Stomach (tissue), 9 donors: ENCODE measurements around the gene RHOBTB1. TPM values are rescaled to one million over a fixed set of nuclear protein-coding genes. Genes with fewer than 3 reads are reported as not detected.

Experiments
- DNase-seq, 2 donors: peaks; one replicate each; pipeline versions ENCODE4 v3.0.0 to v3.0.0-alpha.2; 2013 to 2019
- H3K27ac ChIP-seq, 5 donors: fragments of 200-600 bp in 4 of 5; sonication (generic) in 4 of 5; one replicate each; pipeline ENCODE4 v1.5.1; 2013 to 2019; ENCODE audit warnings: mild to moderate bottlenecking in 1 of 5, moderate library complexity in 1 of 5
- H3K27me3 ChIP-seq, 3 donors: fragments of 200-600 bp; sonication (generic); one replicate each; pipeline ENCODE4 v1.5.1; 2017 to 2019; ENCODE audit warnings: mixed run types in 1 of 3
- H3K36me3 ChIP-seq, 4 donors: fragments of 200-600 bp; sonication (generic); 1 replicate in 3 of 4; 2 replicates in 1 of 4; pipeline ENCODE4 v1.5.1; 2016 to 2019
- H3K4me1 ChIP-seq, 4 donors: fragments of 200-600 bp; sonication (generic); one replicate each; pipeline ENCODE4 v1.5.1; 2016 to 2019
- H3K4me3 ChIP-seq, 4 donors: fragments of 200-600 bp; sonication (generic) in 3 of 4; one replicate each; pipeline ENCODE4 v1.5.1; 2016 to 2019; ENCODE audit warnings: mild to moderate bottlenecking in 1 of 4
- H3K9me3 ChIP-seq, 4 donors: fragments of 200-600 bp; sonication (generic); one replicate each; pipeline ENCODE4 v1.5.1; 2016 to 2019
- EP300 ChIP-seq: sonication (generic); formaldehyde crosslinking; IDR thresholded peaks from one replicate; pipeline ENCODE4 v1.6.1; 2017; ENCODE audit warnings: antibody characterized with exemption
- POLR2A ChIP-seq, 4 donors: fragments of 450-650 bp; IDR thresholded peaks; one replicate each; pipeline ENCODE4 v1.6.1; 2016; ENCODE audit warnings: antibody characterized with exemption in 4 of 4, control low read depth in 2 of 4, mild to moderate bottlenecking in 1 of 4, moderate library complexity in 1 of 4
- POLR2AphosphoS5 ChIP-seq, 3 donors: sonication (generic); formaldehyde crosslinking; IDR thresholded peaks; one replicate each; pipeline ENCODE4 v1.6.1; 2016; ENCODE audit warnings: antibody characterized with exemption in 3 of 3
- WGBS, 5 donors: extraction: QIAGEN DNeasy Blood & Tissue Kit in 3 of 5; methylation state at CpG; one replicate each; pipeline versions ENCODE4 v1.1.5 to v1.1.7; 2013 to 2018; 5-methylcytosine and 5-hydroxymethylcytosine counted together
- intact Hi-C: fragments of 100-400 bp; cut with DNase I; formaldehyde crosslinking; loops from one replicate; pipeline ENCODE4 v1.15.1; 2023; ENCODE audit warnings: low total_unique reads
- polyA plus RNA-seq, 3 donors: library from polyadenylated mRNA; stranded (reverse); fragments of 200-250 nt; gene quantifications; one replicate each; pipeline ENCODE4 v1.2.3, GENCODE V29; 2013
- total RNA-seq, 5 donors: library from RNA; depleted of rRNA; stranded (reverse); fragments of >200 nt; gene quantifications; one replicate each; pipeline versions ENCODE4 v1.1.0 to v1.2.3, GENCODE V29; 2014 to 2016
- TF ChIP-seq, protein P1 (sequence below), 7 experiments: fragments of 450-650 bp in 4 of 7; fragments of 200-600 bp in 3 of 7; sonication (generic) in 3 of 7; IDR thresholded peaks; one replicate each; pipeline ENCODE4 v1.5.1; 2016 to 2019; ENCODE audit warnings: antibody characterized with exemption in 7 of 7, control low read depth in 2 of 7, mild to moderate bottlenecking in 1 of 7
- donor health status: healthy with polysubstance abuse.
- donor health status: Bipolar disorder and iron deficiency.
- donor health status: healthy.

Gene RHOBTB1
- total and polyA plus RNA-seq, 8 donors = 2.3 to 302 (median 21.9) TPM

DNA sequence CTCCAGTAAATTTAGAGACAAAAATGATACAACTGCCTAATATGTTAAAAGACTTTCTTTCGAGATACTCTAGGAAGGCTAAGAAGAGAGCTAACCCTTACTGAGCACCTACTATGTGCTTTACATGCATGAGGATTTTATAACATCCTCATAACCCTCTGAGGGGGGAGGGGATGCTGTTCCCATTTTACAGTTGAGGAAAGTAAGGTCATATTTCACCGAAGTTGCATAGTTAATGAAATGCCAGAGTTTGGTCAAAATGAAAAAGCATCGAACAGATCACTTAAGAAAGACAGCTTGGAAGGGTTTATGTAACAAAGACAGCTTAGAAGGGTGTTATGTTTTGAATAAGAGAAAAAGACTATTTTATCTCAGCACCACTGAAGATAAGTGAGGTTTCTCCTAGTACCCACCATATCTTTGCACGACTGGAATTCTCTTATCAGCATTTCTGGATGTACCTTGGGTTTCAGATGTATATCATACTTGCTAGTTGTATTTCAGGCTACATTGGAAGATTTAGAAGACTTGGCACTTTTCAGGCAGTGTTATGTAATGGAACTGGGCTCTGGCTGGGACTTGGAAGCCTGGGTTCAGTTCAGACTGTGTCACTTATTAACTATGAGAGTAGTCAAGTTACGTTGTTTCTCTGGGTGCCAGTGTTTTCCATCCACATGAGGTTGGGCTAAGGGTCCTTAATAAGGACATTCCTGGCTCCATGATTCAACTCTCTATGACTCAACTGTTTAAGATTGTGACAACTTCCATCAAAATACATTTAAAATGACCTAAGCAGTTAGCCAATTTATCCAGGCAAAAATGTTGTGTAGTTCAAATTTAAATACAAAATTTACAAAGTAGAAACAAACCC, 6.0 kb downstream of the RHOBTB1 start:
- Histone ChIP-seq H3K27me3 (no peaks in the 10 kb centered on the region), H3K36me3 (peaks cover 0 to 12% (median 3%) of the 10 kb centered on the region in 4 donors), H3K9me3 (no peaks in the 10 kb centered on the region), H3K27ac (peak overlapping the region in 4 of 5 donors; percentile 6 to 65 (median 30)), H3K4me1 (peaks cover 11 to 63% (median 37%) of the 10 kb centered on the region in 4 donors), H3K4me3 (no peak overlapping the region)
- WGBS, 5 donors = 62 to 70% (median 67%) methylated on average over 5 of the region's 5 CpGs
- intact Hi-C loops = no loop called here
- TF ChIP-seq EP300 (no peak), POLR2AphosphoS5 (IDR thresholded peaks at IDR 0.05) (peak in 1 of 3 donors; percentile 57)
- no peak for DNase-seq

DNA sequence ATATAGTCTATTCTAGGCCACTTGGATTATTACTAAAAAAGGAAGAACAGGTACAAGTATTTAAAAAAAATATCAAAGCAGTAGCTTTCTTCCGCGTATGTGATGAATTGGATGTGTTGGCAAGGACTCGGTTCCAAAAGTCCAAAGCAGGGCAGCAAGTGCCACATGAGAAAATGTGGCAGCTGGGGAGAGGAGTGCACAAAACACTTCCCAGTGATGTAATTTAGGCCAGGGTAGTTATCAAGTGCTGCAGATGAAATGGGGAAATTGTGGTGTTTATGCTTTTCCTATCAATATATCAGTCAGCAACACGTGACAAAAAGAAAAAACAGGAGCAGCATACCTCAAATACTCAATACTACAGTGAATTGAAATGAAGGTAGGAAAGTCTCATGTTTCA, 7.0 kb downstream of the RHOBTB1 start:
- no peak for DNase-seq
- H3K36me3 ChIP-seq = peaks cover 0 to 12% (median 3%) of the 10 kb centered on the region in 4 donors
- H3K4me1 ChIP-seq = peaks cover 6 to 60% (median 30%) of the 10 kb centered on the region in 4 donors
- no peak for TF ChIP-seq POLR2AphosphoS5 (IDR thresholded peaks at IDR 0.05)
- TF ChIP-seq, protein P1, sequence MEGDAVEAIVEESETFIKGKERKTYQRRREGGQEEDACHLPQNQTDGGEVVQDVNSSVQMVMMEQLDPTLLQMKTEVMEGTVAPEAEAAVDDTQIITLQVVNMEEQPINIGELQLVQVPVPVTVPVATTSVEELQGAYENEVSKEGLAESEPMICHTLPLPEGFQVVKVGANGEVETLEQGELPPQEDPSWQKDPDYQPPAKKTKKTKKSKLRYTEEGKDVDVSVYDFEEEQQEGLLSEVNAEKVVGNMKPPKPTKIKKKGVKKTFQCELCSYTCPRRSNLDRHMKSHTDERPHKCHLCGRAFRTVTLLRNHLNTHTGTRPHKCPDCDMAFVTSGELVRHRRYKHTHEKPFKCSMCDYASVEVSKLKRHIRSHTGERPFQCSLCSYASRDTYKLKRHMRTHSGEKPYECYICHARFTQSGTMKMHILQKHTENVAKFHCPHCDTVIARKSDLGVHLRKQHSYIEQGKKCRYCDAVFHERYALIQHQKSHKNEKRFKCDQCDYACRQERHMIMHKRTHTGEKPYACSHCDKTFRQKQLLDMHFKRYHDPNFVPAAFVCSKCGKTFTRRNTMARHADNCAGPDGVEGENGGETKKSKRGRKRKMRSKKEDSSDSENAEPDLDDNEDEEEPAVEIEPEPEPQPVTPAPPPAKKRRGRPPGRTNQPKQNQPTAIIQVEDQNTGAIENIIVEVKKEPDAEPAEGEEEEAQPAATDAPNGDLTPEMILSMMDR (IDR thresholded peaks at IDR 0.05) = no peak
- TF ChIP-seq EP300 = no peak
- no peak for TF ChIP-seq POLR2A (IDR thresholded peaks at IDR 0.05)
- no peak overlapping the region for H3K4me3 ChIP-seq
- H3K9me3 ChIP-seq = no peaks in the 10 kb centered on the region
- no peaks in the 10 kb centered on the region for H3K27me3 ChIP-seq
- peak overlapping the region in 2 of 5 donors; percentile 35 to 65 for H3K27ac ChIP-seq
- 67 to 80% (median 73%) methylated on average over 4 of the region's 4 CpGs for WGBS, 5 donors
- intact Hi-C loops = no loop called here

DNA sequence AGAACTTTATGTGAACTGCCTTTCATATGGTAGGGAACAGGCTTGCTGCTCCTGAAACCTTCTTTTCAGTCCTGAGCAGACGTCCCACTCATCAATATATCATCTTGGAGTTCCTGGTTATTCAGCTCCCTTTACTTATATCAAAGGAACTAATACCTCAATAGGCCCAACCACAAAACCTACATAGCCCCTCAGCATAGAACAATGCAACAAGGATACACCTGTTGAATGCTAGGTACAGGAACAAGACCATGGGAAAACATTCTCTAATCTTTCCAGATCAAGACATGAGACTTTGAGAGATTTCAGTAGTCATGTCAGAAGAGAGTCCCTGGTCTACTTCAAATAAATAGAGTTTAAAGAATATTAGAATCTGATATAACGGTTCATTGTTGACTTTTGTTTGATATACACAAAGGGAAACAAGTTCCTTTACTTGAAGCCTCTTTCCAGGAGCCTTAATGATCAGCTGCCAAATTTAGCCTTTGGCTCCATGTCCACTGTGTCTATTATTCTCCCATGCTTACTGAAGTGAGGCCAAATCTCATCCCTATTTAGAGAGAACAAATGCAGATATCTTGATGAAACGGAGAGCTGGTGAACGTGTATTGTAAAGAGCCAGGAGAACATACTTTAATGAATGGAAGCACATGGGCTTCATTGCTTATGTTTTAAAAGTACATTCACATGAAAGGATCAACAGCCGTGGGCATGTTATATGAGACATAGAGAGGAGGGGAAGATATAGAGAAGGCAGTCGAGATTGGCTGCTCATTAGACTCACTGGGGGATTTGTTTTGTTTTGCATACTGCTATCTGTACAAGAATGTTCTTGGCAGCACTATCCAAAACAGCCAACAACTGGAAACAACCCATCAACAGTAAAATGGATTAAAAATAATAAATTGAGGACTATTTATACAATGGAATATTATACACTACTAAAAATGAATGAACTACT, 9.5 kb downstream of the RHOBTB1 start:
- H3K9me3 ChIP-seq = no peaks in the 10 kb centered on the region
- 34 to 53% (median 36%) methylated on average over 6 of the region's 6 CpGs for WGBS, 5 donors
- peak overlapping the region in 1 of 5 donors; percentile 1 for H3K27ac ChIP-seq
- H3K4me1 ChIP-seq = peaks cover 6 to 55% (median 22%) of the 10 kb centered on the region in 4 donors
- intact Hi-C loops = no loop called here
- H3K27me3 ChIP-seq = no peaks in the 10 kb centered on the region
- no peak overlapping the region for H3K4me3 ChIP-seq
- TF ChIP-seq, protein P1 (IDR thresholded peaks at IDR 0.05) = no peak
- no peak for TF ChIP-seq POLR2AphosphoS5 (IDR thresholded peaks at IDR 0.05)
- no peak for TF ChIP-seq EP300
- no peak for TF ChIP-seq POLR2A (IDR thresholded peaks at IDR 0.05)
- no peak for DNase-seq
- H3K36me3 ChIP-seq = peaks cover 0 to 12% (median 5%) of the 10 kb centered on the region in 4 donors

DNA sequence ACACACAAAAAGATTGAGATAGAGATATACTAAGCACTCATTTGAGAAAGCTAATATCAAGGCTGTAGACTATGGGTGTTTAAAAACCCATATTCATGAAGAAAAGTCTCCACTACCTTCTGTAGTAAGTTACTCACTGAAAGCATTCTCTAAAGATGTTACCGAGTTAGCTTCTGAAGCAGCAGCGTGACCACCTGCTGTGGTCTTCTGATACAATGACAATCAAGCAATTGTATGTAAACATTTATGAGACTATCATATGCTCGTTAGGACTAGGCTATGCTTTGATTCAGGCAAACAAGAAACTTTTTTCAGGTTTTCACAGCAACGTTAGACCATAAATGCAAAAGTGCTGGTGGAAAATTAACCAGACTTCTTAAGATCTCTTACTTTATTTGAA, 11.2 kb downstream of the RHOBTB1 start:
- H3K27ac ChIP-seq = no peak overlapping the region
- WGBS, 5 donors = 44 to 75% (median 61%) methylated on average over 4 of the region's 4 CpGs
- peaks cover 0 to 12% (median 7%) of the 10 kb centered on the region in 4 donors for H3K36me3 ChIP-seq
- no peak for DNase-seq
- no peaks in the 10 kb centered on the region for H3K27me3 ChIP-seq
- TF ChIP-seq, protein P1 (IDR thresholded peaks at IDR 0.05) = no peak
- no peak for TF ChIP-seq POLR2AphosphoS5 (IDR thresholded peaks at IDR 0.05)
- no peak for TF ChIP-seq EP300
- TF ChIP-seq POLR2A (IDR thresholded peaks at IDR 0.05) = no peak
- no peak overlapping the region for H3K4me3 ChIP-seq
- intact Hi-C loops = no loop called here
- H3K4me1 ChIP-seq = peaks cover 4 to 39% (median 12%) of the 10 kb centered on the region in 4 donors
- no peaks in the 10 kb centered on the region for H3K9me3 ChIP-seq
